ENCODE data around the gene TMEM150A. TPM values are rescaled to one million over a fixed set of nuclear protein-coding genes. Genes with fewer than 3 reads are reported as not detected.
A peak's percentile ranks its signal among the peaks of the same experiment; 100 is the strongest.

TMEM150A gene
- total RNA-seq, 4 donors from 2014 or later = 8.9 to 25.2 (median 21.9) TPM

- Histone ChIP-seq H3K36me3 (peaks cover 5 to 6% of the 10 kb centered on the region in 2 donors), H3K27me3 (no peaks in the 10 kb centered on the region), H3K9me3 (no peaks in the 10 kb centered on the region), H3K4me1 (peaks cover 0 to 67% of the 10 kb centered on the region in 2 donors), H3K4me3 (replicated peaks in 1 of 3) (peak within 1 kb of the TSS in 2 of 3 donors; percentile 15 to 43), H3K27ac (peak within 1 kb of the TSS; percentile 80 to 92 (median 83))
- intact Hi-C loops (cut with DNase I) = no loop called here
- TF ChIP-seq, protein P1, sequence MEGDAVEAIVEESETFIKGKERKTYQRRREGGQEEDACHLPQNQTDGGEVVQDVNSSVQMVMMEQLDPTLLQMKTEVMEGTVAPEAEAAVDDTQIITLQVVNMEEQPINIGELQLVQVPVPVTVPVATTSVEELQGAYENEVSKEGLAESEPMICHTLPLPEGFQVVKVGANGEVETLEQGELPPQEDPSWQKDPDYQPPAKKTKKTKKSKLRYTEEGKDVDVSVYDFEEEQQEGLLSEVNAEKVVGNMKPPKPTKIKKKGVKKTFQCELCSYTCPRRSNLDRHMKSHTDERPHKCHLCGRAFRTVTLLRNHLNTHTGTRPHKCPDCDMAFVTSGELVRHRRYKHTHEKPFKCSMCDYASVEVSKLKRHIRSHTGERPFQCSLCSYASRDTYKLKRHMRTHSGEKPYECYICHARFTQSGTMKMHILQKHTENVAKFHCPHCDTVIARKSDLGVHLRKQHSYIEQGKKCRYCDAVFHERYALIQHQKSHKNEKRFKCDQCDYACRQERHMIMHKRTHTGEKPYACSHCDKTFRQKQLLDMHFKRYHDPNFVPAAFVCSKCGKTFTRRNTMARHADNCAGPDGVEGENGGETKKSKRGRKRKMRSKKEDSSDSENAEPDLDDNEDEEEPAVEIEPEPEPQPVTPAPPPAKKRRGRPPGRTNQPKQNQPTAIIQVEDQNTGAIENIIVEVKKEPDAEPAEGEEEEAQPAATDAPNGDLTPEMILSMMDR (IDR thresholded peaks at IDR 0.05) = no peak
- peak in 1 of 2 donors; percentile 20 for TF ChIP-seq POLR2A (IDR thresholded peaks at IDR 0.05)
- no peak for DNase-seq
- 26 to 32% methylated on average over 3 to 25 of the region's 52 CpGs for WGBS, 2 donors
These were observed 18.1 kb downstream of the TMEM150A start, which contains the start of gene VAMP5 for GRCh38 chr2:85584354-85584856. TSS of gene VAMP5 (plus strand) at chr2:85584431. CDS start at chr2:85584491, 60 bp downstream.

GRCh38 chr2:85583667-85584353 lies 18.7 kb downstream of the TMEM150A start:
- intact Hi-C loops (cut with DNase I) = no loop called here
- no peaks in the 10 kb centered on the region for H3K9me3 ChIP-seq
- peaks cover 4 to 67% of the 10 kb centered on the region in 2 donors for H3K4me1 ChIP-seq
- TF ChIP-seq, protein P1 (IDR thresholded peaks at IDR 0.05) = no peak
- no peak for TF ChIP-seq POLR2A (IDR thresholded peaks at IDR 0.05)
- H3K4me3 ChIP-seq (replicated peaks in 1 of 3) = peak overlapping the region in 1 of 3 donors; percentile 43
- no peak for DNase-seq
- no peaks in the 10 kb centered on the region for H3K27me3 ChIP-seq
- peaks cover 5 to 6% of the 10 kb centered on the region in 2 donors for H3K36me3 ChIP-seq
- H3K27ac ChIP-seq = peak overlapping the region; percentile 80 to 92 (median 83)
- 65 to 77% methylated on average over 4 to 8 of the region's 16 CpGs for WGBS, 2 donors

GRCh38 chr2:85582492-85582891 lies 20.0 kb downstream of the TMEM150A start:
- H3K27ac ChIP-seq = no peak overlapping the region
- H3K9me3 ChIP-seq = no peaks in the 10 kb centered on the region
- 86 to 100% methylated on average over 1 of the region's 1 CpG for WGBS, 2 donors
- peaks cover 5 to 6% of the 10 kb centered on the region in 2 donors for H3K36me3 ChIP-seq
- no peak overlapping the region for H3K4me3 ChIP-seq (replicated peaks in 1 of 3)
- no peak for DNase-seq
- no peaks in the 10 kb centered on the region for H3K27me3 ChIP-seq
- intact Hi-C loops (cut with DNase I) = no loop called here
- H3K4me1 ChIP-seq = peaks cover 16 to 67% of the 10 kb centered on the region in 2 donors
- TF ChIP-seq, protein P1 (IDR thresholded peaks at IDR 0.05) = no peak
- no peak for TF ChIP-seq POLR2A (IDR thresholded peaks at IDR 0.05)

DNA sequence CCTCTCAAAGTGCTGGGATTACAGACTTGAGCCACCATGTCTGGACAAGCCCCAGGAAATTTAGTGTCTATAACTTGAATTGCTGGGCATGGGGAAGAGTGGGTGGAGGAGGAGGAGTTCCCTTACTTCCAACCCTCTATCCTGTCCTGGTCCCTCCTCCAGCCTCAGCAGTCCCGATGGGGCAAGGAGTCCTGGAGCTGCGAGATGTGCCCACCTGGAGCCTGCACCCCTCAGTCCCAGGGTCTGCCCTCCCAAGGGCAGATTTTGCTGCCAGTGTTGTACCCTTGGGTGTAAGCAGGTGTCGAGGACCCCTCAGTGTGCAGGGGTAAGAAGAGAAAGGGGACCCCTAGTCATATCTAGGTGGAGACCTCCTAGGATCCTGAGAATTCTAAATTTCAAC lies 22.3 kb downstream of the TMEM150A start:
- peak overlapping the region in 1 of 3 donors; percentile 79 for H3K27ac ChIP-seq
- DNase-seq = no peak
- no peaks in the 10 kb centered on the region for H3K9me3 ChIP-seq
- no peak overlapping the region for H3K4me3 ChIP-seq (replicated peaks in 1 of 3)
- no peaks in the 10 kb centered on the region for H3K27me3 ChIP-seq
- TF ChIP-seq POLR2A (IDR thresholded peaks at IDR 0.05) = no peak
- TF ChIP-seq, protein P1 (IDR thresholded peaks at IDR 0.05) = no peak
- peaks cover 5 to 6% of the 10 kb centered on the region in 2 donors for H3K36me3 ChIP-seq
- intact Hi-C loops (cut with DNase I) = no loop called here
- 88 to 91% methylated on average over 3 of the region's 3 CpGs for WGBS, 2 donors
- peaks cover 21 to 46% of the 10 kb centered on the region in 2 donors for H3K4me1 ChIP-seq
